ENCODE results near the gene RPL36AL.

- TF ChIP-seq CTCF (IDR thresholded peaks at IDR 0.05) (no peak), POLR2A (IDR thresholded peaks at IDR 0.05) (no peak)
Observed at GRCh38 chr14:49615776-49616175, 4.7 kb downstream of the RPL36AL start.

Data from heart left ventricle (tissue), 13 donors.